Neural cell (in vitro differentiated cells): ENCODE measurements around the gene ZNF558. TPM values are rescaled to one million over a fixed set of nuclear protein-coding genes. Genes with fewer than 3 reads are reported as not detected.

Source experiments
- H2AFZ ChIP-seq: fragments of 200-600, 300-800 bp; sonication (generic), shearing (Covaris generic); 2 replicates; pipeline ENCODE4 v1.6.0; 2014; ENCODE audit warnings: low read depth, mild to moderate bottlenecking, antibody characterized with exemption, low read length, moderate library complexity
- H3F3A ChIP-seq: fragments of 200-600 bp; shearing (Covaris generic); 2 replicates; pipeline ENCODE4 v1.6.1; 2016; ENCODE audit warnings: mild to moderate bottlenecking, moderate library complexity, mixed read lengths, antibody characterized with exemption, low read length; ENCODE audit not compliant: insufficient read depth, poor library complexity, severe bottlenecking
- H3K27ac ChIP-seq: fragments of 200-600, 300-800 bp; sonication (generic), shearing (Covaris generic); 2 replicates; pipeline ENCODE4 v1.5.1; 2014; ENCODE audit warnings: mild to moderate bottlenecking, low read length, moderate library complexity
- H3K27me3 ChIP-seq: fragments of 300-800, 200-600 bp; sonication (generic), shearing (Covaris generic); 2 replicates; pipeline ENCODE4 v1.6.0; 2014; ENCODE audit warnings: mild to moderate bottlenecking, low read depth, low read length, moderate library complexity; ENCODE audit not compliant: insufficient read depth
- H3K36me3 ChIP-seq: fragments of 300-800, 200-600 bp; sonication (generic), shearing (Covaris generic); 2 replicates; pipeline ENCODE4 v1.5.1; 2014; ENCODE audit warnings: mild to moderate bottlenecking, antibody characterized with exemption, low read length, moderate library complexity; ENCODE audit not compliant: insufficient read depth
- H3K4me2 ChIP-seq: fragments of 300-800, 200-600 bp; sonication (generic), shearing (Covaris generic); 2 replicates; pipeline ENCODE4 v1.6.0; 2014; ENCODE audit warnings: mild to moderate bottlenecking, low read length
- H3K4me3 ChIP-seq: fragments of 300-800, 200-600 bp; sonication (generic), shearing (Covaris generic); 2 replicates; pipeline ENCODE4 v1.5.1; 2014; ENCODE audit warnings: mild to moderate bottlenecking, low read length, moderate library complexity
- H3K79me2 ChIP-seq: fragments of 200-600 bp; shearing (Covaris generic); replicated peaks from 2 replicates; pipeline ENCODE4 v1.6.0; 2014; ENCODE audit warnings: mild to moderate bottlenecking, low read length, moderate library complexity; ENCODE audit not compliant: insufficient read depth
- H3K9ac ChIP-seq: fragments of 300-800, 200-600 bp; sonication (generic), shearing (Covaris generic); 2 replicates; pipeline ENCODE4 v1.6.1; 2016; ENCODE audit warnings: mild to moderate bottlenecking, low read length, mixed read lengths
- H3K9me2 ChIP-seq: fragments of 200-600 bp; shearing (Covaris generic); 2 replicates; pipeline ENCODE4 v1.6.1; 2016; ENCODE audit warnings: mild to moderate bottlenecking, low read length, mixed read lengths; ENCODE audit not compliant: insufficient read depth
- H3K9me3 ChIP-seq: fragments of 200-600, 300-800 bp; sonication (generic), shearing (Covaris generic); 2 replicates; pipeline ENCODE4 v1.6.1; 2016; ENCODE audit warnings: mild to moderate bottlenecking, mixed run types, low read length, moderate library complexity, mixed read lengths
- H4K20me1 ChIP-seq: fragments of 200-600 bp; shearing (Covaris generic); 2 replicates; pipeline ENCODE4 v1.6.1; 2016; ENCODE audit warnings: mild to moderate bottlenecking, mixed run types; ENCODE audit not compliant: insufficient read depth
- CTCF ChIP-seq: fragments of 450-650 bp; IDR thresholded peaks from 2 replicates; pipeline ENCODE4 v1.5.1; 2014; ENCODE audit warnings: antibody characterized with exemption, mild to moderate bottlenecking, moderate library complexity; ENCODE audit not compliant: poor library complexity, severe bottlenecking
- EP300 ChIP-seq: fragments of 450-650 bp; conservative IDR thresholded peaks from 2 replicates; pipeline ENCODE4 v1.6.1; 2014; ENCODE audit warnings: antibody characterized with exemption, mild to moderate bottlenecking, moderate library complexity; ENCODE audit not compliant: poor library complexity, severe bottlenecking
- EZH2 ChIP-seq: fragments of 200-600, 300-800 bp; shearing (Covaris generic), sonication (generic); IDR thresholded peaks from 2 replicates; pipeline ENCODE4 v1.6.1; 2014; ENCODE audit warnings: antibody characterized with exemption, low read length, borderline replicate concordance, mild to moderate bottlenecking; ENCODE audit not compliant: insufficient read depth, poor library complexity, severe bottlenecking
- MXI1 ChIP-seq: fragments of 450-650 bp; conservative IDR thresholded peaks from 2 replicates; pipeline ENCODE4 v1.6.1; 2014; ENCODE audit warnings: antibody characterized with exemption, mild to moderate bottlenecking; ENCODE audit not compliant: poor library complexity, severe bottlenecking
- POLR2AphosphoS5 ChIP-seq: IDR thresholded peaks from 2 replicates; pipeline ENCODE4 v1.6.1; 2012
- RAD21 ChIP-seq: fragments of 450-650 bp; conservative IDR thresholded peaks from 2 replicates; pipeline ENCODE4 v1.6.1; 2014; ENCODE audit warnings: antibody characterized with exemption, mild to moderate bottlenecking, moderate library complexity
- REST ChIP-seq: IDR thresholded peaks from 2 replicates; pipeline ENCODE4 v1.6.1; 2012; ENCODE audit warnings: borderline replicate concordance
- SMC3 ChIP-seq: fragments of 450-650 bp; conservative IDR thresholded peaks from 2 replicates; pipeline ENCODE4 v1.6.1; 2014; ENCODE audit warnings: antibody characterized with exemption, mild to moderate bottlenecking, moderate library complexity; ENCODE audit not compliant: poor library complexity
- TAF1 ChIP-seq: IDR thresholded peaks from 2 replicates; pipeline ENCODE4 v1.6.1; 2012; ENCODE audit warnings: low read depth
- polyA plus RNA-seq: library from polyadenylated mRNA; depleted of rRNA; stranded (reverse); fragments of >200 nt; gene quantifications from 2 replicates; pipeline ENCODE4 v1.2.3, GENCODE V29; 2014

Gene ZNF558
- polyA plus RNA-seq, 1 donor from 2014 or later = 65.7 TPM

- Histone ChIP-seq H3K9ac (no peak overlapping the region), H3K9me2 (no peaks in the 10 kb centered on the region), H3K27me3 (no peaks in the 10 kb centered on the region), H3K4me3 (no peak overlapping the region), H3F3A (no peaks in the 10 kb centered on the region), H2AFZ (no peak overlapping the region), H3K27ac (no peak overlapping the region), H3K79me2 (no peaks in the 10 kb centered on the region), H3K36me3 (no peaks in the 10 kb centered on the region), H3K4me2 (no peak overlapping the region), H3K9me3 (no peaks in the 10 kb centered on the region), H4K20me1 (no peaks in the 10 kb centered on the region)
- TF ChIP-seq EP300 (no peak), POLR2AphosphoS5 (no peak), MXI1 (no peak), CTCF (no peak), RAD21 (no peak), REST (no peak), SMC3 (no peak), TAF1 (no peak), EZH2 (no peak)
These were observed 14.7 kb upstream of the ZNF558 start for GRCh38 chr19:8846819-8847218.

GRCh38 chr19:8840708-8841107 lies 8.6 kb upstream of the ZNF558 start:
- Histone ChIP-seq H3K27me3 (no peaks in the 10 kb centered on the region), H3K27ac (no peak overlapping the region), H3K4me2 (no peak overlapping the region), H3K9me2 (no peaks in the 10 kb centered on the region), H3K79me2 (no peaks in the 10 kb centered on the region), H3K9me3 (no peaks in the 10 kb centered on the region), H4K20me1 (no peaks in the 10 kb centered on the region), H3F3A (no peaks in the 10 kb centered on the region), H3K4me3 (no peak overlapping the region), H2AFZ (no peak overlapping the region), H3K9ac (no peak overlapping the region), H3K36me3 (no peaks in the 10 kb centered on the region)
- no peak for TF ChIP-seq EZH2
- TF ChIP-seq EP300 = no peak
- no peak for TF ChIP-seq CTCF
- no peak for TF ChIP-seq REST
- no peak for TF ChIP-seq TAF1
- TF ChIP-seq POLR2AphosphoS5 = no peak
